Fibroblast of the aortic adventitia (primary cell): ENCODE results near the gene APOLD1. TPM values are rescaled to one million over a fixed set of nuclear protein-coding genes. Genes with fewer than 3 reads are reported as not detected.

Experiments used
- DNase-seq: peaks from one replicate; pipeline ENCODE4 v3.0.0-alpha.2; 2010; ENCODE audit warnings: low read depth
- H3K4me3 ChIP-seq: 2 replicates; pipeline ENCODE4 v1.5.1; 2011; ENCODE audit warnings: low read depth, mild to moderate bottlenecking, control low read depth, low read length, moderate library complexity
- CTCF ChIP-seq: IDR thresholded peaks from 2 replicates; pipeline ENCODE4 v1.5.1; 2011; ENCODE audit warnings: mild to moderate bottlenecking, low read length, control low read depth, inconsistent platforms; ENCODE audit not compliant: insufficient read depth
- total RNA-seq: library from RNA; depleted of rRNA; stranded (reverse); fragments of >200 nt; gene quantifications from 2 replicates; pipeline ENCODE4 v1.2.3, GENCODE V29; 2012; ENCODE audit warnings: low replicate concordance

Gene APOLD1
- total RNA-seq, 1 donor: 9.2 TPM

DNA sequence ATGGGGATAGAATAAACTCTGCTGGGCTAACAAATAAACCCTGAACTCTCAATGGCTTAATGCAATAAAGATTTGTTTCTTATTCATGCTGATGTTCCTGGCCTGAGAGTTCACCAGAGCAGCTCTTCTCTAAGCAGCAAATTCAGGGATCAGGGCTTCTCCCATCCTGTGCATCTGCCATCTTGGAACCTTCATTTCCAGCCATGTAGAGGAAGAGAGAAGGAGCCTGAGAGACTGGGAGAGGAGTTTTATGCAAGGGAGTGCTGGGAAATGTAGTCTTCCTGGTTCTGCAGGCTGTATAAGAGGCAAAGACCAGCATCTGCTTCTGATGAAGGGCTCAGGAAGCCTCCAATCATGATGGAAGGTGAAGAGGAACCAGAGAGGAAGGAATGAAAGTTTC, 20.6 kb upstream of the APOLD1 start:
- no peak for DNase-seq
- no peak overlapping the region for H3K4me3 ChIP-seq
- no peak for TF ChIP-seq CTCF

DNA sequence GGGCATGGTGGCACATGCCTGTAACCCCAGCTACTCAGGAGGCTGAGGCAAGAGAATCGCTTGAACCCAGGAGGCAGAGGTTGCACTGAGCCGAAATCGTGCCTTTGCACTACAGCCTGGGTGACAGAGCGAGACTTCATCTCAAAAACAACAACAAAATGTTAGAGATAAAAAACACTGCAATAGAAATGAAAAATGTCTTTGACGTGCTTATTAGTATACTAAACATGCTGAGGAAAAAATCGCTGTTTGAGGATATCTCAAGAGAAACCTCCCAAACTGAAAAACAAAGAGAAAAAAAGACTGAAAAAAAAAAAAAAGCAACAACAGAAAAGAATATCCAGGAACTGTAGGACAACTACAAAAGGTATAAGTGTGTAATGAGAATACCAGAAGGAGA, 15.2 kb upstream of the APOLD1 start:
- no peak for DNase-seq
- TF ChIP-seq CTCF: no peak

GRCh38 chr12:12774791-12775190, 10.7 kb upstream of the APOLD1 start:
- no peak overlapping the region for H3K4me3 ChIP-seq
- TF ChIP-seq CTCF: no peak
- DNase-seq: no peak

More for the DNA sequence above, 15.2 kb upstream of the APOLD1 start:
- H3K4me3 ChIP-seq: no peak overlapping the region

DNA sequence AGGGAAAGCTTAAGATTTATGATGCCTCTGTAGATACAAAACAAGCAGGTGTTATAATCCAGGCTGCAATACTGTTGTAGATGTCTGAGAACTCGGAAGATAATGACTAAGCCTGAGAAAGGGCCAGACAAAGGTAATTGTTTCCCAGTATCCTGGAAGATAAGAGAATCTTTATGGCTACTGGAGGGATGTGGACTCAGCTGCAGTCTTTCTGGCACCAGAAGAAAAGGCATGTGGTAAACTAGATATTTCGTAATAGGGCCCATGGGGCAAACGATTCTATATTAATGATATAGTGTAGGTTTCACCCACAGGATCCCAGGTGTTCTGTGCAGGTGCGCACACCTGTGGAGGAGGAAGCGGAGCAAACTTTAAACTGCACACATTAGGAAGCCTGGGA, 9.2 kb upstream of the APOLD1 start:
- peak; percentile 23 for DNase-seq
- no peak overlapping the region for H3K4me3 ChIP-seq
- TF ChIP-seq CTCF: no peak

- H3K4me3 ChIP-seq: no peak overlapping the region
- TF ChIP-seq CTCF: no peak
- DNase-seq: no peak
Measured at GRCh38 chr12:12777092-12777491, 8.4 kb upstream of the APOLD1 start.

GRCh38 chr12:12779007-12779406, 6.5 kb upstream of the APOLD1 start:
- TF ChIP-seq CTCF: no peak
- DNase-seq: no peak
- no peak overlapping the region for H3K4me3 ChIP-seq

GRCh38 chr12:12779529-12779928, 5.9 kb upstream of the APOLD1 start:
- TF ChIP-seq CTCF: no peak
- H3K4me3 ChIP-seq: no peak overlapping the region
- peak; percentile 90 for DNase-seq
